Measurements from ENCODE around the gene VPS35. TPM values are rescaled to one million over a fixed set of nuclear protein-coding genes. Genes with fewer than 3 reads are reported as not detected.
A peak's percentile ranks its signal among the peaks of the same experiment; 100 is the strongest.

The VPS35 gene
- total RNA-seq, 2 donors from 2014 or later = 14.5 to 40.5 TPM

DNA sequence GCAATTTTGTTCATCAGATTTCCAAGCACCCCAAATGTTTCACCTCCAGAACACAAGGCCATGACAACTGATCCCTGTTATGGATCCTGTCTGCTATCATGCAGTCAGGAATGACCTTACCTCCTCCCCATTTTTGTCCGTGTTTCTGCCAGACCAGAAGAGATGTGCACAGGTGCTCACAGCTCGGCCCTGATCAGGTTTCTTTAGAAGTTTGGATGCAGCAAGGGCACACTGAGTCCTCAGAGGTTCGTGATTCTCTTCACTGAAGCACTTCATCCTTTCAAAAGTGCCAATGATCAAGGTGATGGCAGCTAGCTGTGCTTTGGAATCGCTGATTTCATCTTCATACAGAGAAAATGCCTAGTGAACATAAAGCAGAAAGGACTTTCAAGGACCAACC is 26.9 kb downstream of the VPS35 start:
- no peak overlapping the region for H3K27ac ChIP-seq
- H3K27me3 ChIP-seq = no peaks in the 10 kb centered on the region
- no peak overlapping the region for H3K4me3 ChIP-seq
- H3K36me3 ChIP-seq (replicated peaks in 1 of 2; ENCODE audit: insufficient read depth in 1 of 2, low read depth in 2 of 2) = peaks cover 0 to 24% of the 10 kb centered on the region in 2 donors
- H3K4me1 ChIP-seq = no peaks in the 10 kb centered on the region
- 54 to 62% methylated on average over 4 of the region's 4 CpGs for WGBS, 2 donors
- peaks cover 0 to 3% (median 0%) of the 10 kb centered on the region in 3 donors for H3K9me3 ChIP-seq
- TF ChIP-seq POLR2A (IDR thresholded peaks at IDR 0.05) = no peak
- TF ChIP-seq, protein P1, sequence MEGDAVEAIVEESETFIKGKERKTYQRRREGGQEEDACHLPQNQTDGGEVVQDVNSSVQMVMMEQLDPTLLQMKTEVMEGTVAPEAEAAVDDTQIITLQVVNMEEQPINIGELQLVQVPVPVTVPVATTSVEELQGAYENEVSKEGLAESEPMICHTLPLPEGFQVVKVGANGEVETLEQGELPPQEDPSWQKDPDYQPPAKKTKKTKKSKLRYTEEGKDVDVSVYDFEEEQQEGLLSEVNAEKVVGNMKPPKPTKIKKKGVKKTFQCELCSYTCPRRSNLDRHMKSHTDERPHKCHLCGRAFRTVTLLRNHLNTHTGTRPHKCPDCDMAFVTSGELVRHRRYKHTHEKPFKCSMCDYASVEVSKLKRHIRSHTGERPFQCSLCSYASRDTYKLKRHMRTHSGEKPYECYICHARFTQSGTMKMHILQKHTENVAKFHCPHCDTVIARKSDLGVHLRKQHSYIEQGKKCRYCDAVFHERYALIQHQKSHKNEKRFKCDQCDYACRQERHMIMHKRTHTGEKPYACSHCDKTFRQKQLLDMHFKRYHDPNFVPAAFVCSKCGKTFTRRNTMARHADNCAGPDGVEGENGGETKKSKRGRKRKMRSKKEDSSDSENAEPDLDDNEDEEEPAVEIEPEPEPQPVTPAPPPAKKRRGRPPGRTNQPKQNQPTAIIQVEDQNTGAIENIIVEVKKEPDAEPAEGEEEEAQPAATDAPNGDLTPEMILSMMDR (IDR thresholded peaks at IDR 0.05) = no peak
- intact Hi-C loops (cut with DNase I) = no loop called here
- no peak for DNase-seq
- no peak for ATAC-seq

DNA sequence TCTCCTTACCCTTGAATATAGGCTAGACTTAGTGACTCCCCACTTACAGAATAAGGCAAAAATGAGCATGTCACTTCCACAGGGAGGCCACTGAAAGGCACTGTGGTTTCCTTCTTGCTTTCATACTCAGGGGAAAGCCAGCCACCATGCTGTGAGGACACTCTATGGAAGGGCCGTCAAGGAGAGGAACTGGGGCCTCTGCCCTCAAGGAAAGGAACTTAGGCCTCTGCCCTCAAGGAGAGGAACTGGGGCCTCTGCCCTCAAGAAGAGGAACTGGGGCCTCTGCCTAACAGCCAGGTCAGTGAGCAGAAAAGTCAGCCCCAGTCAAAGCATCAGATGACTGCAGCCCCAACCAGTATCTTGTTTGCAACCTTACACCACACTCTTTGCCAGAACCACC is 30.1 kb downstream of the VPS35 start:
- Histone ChIP-seq H3K4me3 (no peak overlapping the region), H3K27ac (no peak overlapping the region), H3K36me3 (replicated peaks in 1 of 2; ENCODE audit: insufficient read depth in 1 of 2, low read depth in 2 of 2) (peaks cover 0 to 17% of the 10 kb centered on the region in 2 donors), H3K27me3 (no peaks in the 10 kb centered on the region), H3K9me3 (no peaks in the 10 kb centered on the region), H3K4me1 (no peaks in the 10 kb centered on the region)
- 58 to 85% methylated on average over 1 of the region's 1 CpG for WGBS, 2 donors
- peak in 1 of 4 donors; percentile 56 for DNase-seq
- ATAC-seq = no peak
- no peak for TF ChIP-seq POLR2A (IDR thresholded peaks at IDR 0.05)
- TF ChIP-seq, protein P1 (IDR thresholded peaks at IDR 0.05) = no peak
- intact Hi-C loops (cut with DNase I) = no loop called here

DNA sequence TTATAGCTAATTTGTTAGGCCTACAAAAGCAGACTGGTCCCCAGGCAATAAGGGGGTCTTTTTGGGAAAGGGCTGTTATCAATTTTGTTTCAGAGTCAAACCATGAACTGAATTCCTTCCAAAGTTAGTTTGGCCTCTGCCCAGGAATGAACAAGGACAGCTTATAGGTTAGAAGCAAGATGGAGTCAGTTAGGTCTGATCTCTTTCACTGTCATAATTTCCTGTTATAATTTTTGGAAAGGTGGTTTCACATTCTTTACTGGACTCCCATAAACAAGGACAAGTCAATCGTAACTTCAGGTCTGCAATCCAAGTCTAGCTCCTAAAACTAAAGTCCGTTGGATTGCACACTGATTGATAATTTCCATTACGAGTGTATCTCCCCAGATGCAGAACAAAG is 37.7 kb downstream of the VPS35 start:
- H3K27me3 ChIP-seq = no peaks in the 10 kb centered on the region
- H3K4me1 ChIP-seq = no peaks in the 10 kb centered on the region
- 69 to 77% methylated on average over 3 of the region's 3 CpGs for WGBS, 2 donors
- no peak overlapping the region for H3K27ac ChIP-seq
- H3K9me3 ChIP-seq = no peaks in the 10 kb centered on the region
- TF ChIP-seq, protein P1 (IDR thresholded peaks at IDR 0.05) = no peak
- TF ChIP-seq POLR2A (IDR thresholded peaks at IDR 0.05) = no peak
- H3K4me3 ChIP-seq = no peak overlapping the region
- no peaks in the 10 kb centered on the region for H3K36me3 ChIP-seq (replicated peaks in 1 of 2; ENCODE audit: insufficient read depth in 1 of 2, low read depth in 2 of 2)
- DNase-seq (no peak), ATAC-seq (no peak)
- intact Hi-C loops (cut with DNase I) = no loop called here

DNA sequence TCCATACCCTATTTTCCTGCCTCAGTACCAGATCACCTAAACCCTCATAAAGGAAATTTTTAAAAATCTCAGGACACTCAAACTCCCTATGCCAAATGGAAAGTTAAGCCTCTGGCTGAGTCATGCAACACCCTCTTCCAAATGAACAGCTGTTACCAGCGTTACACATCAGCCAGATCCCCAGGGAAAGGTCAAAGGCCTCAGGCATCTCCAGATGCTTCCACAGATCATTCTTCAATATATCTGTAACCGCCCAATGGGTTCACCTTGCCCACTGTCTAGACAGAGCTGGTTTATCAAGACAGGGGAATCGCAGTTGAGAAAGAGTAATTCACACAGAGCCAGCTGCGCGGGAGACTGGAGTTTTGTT is 38.7 kb downstream of the VPS35 start:
- Histone ChIP-seq H3K27me3 (no peaks in the 10 kb centered on the region), H3K4me1 (no peaks in the 10 kb centered on the region), H3K9me3 (no peaks in the 10 kb centered on the region), H3K36me3 (replicated peaks in 1 of 2; ENCODE audit: insufficient read depth in 1 of 2, low read depth in 2 of 2) (no peaks in the 10 kb centered on the region), H3K27ac (no peak overlapping the region), H3K4me3 (no peak overlapping the region)
- no peak for TF ChIP-seq POLR2A (IDR thresholded peaks at IDR 0.05)
- TF ChIP-seq, protein P1 (IDR thresholded peaks at IDR 0.05) = no peak
- ATAC-seq = peak; percentile 30
- 78 to 91% methylated on average over 5 of the region's 5 CpGs for WGBS, 2 donors
- intact Hi-C loops (cut with DNase I) = no loop called here
- peak in 1 of 4 donors; percentile 36 for DNase-seq

DNA sequence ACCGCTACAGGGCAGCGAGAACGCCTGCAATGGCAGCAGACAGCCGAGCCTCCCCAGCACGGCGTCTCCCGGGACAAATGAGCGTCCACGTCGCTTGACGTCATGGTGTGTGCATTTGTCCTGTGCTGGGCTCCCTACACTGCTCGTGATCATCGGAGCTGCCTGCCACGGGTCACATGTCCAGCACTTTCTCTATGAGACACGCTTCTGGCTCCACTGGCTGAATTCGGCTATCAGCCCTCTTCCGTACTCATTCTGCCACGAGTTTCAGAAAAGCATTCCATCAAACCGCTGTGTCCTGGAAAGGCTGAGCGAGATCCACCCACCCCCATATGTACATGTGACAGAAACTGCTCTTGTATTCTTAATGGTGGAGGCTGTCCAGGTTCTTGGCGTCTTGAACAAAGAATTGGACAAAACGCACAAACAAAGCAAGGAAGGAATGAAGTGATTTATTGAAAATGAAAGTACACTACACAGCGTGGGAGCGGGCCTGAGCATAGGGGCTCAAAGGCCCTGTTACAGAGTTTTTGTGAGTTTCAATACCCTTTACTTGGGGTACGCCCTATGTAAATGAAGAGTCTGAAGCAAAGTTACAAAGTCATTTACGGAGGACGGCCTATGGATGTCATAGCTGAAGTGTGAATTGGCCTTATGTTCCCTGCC is 39.3 kb downstream of the VPS35 start:
- H3K36me3 ChIP-seq (replicated peaks in 1 of 2; ENCODE audit: insufficient read depth in 1 of 2, low read depth in 2 of 2) = no peaks in the 10 kb centered on the region
- H3K9me3 ChIP-seq = no peaks in the 10 kb centered on the region
- DNase-seq (peak; percentile 18 to 43 (median 32)), ATAC-seq (peak; percentile 47)
- no peaks in the 10 kb centered on the region for H3K4me1 ChIP-seq
- H3K4me3 ChIP-seq = no peak overlapping the region
- TF ChIP-seq, protein P1 (IDR thresholded peaks at IDR 0.05) = no peak
- TF ChIP-seq POLR2A (IDR thresholded peaks at IDR 0.05) = no peak
- 85 to 87% methylated on average over 19 to 27 of the region's 27 CpGs for WGBS, 2 donors
- H3K27me3 ChIP-seq = no peaks in the 10 kb centered on the region
- H3K27ac ChIP-seq = no peak overlapping the region
- intact Hi-C loops (cut with DNase I) = no loop called here

Measured in body of pancreas (tissue), 4 donors.